Measurements from ENCODE around the gene BNIPL. TPM values are rescaled to one million over a fixed set of nuclear protein-coding genes. Genes with fewer than 3 reads are reported as not detected.

BNIPL gene
- total and polyA plus RNA-seq, 12 donors = 0.05 to 2.4 (median 0.27) TPM; not detected in 3

GRCh38 chr1:151055581-151055980 is 19.2 kb downstream of the BNIPL start:
- H3K36me3 ChIP-seq (replicated peaks in 1 of 2) = peaks cover 0 to 51% of the 10 kb centered on the region in 2 donors
- intact Hi-C loops (cut with DNase I) = no loop called here

DNA sequence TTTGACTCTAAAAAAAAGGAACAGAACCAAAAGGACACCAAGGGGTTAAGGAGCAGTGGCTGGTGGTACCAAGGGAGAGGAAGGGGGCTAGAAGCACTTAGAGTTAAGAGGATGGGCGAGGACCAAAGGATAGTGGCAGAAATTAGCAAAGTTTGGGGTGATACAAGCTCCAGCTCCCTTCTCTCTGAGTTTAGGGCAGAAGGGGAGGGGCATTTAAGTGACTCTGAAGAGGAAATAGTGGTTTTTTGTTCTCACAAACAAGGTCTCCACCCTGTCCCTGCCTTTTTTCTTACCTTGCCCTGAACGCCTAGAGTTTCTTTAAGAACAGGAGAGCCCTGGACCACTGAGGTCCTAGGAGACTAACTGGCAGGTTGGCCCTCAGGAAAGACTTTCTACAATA is 19.8 kb downstream of the BNIPL start:
- Histone ChIP-seq H3K4me3 (peak overlapping the region in 1 of 4 donors; percentile 92), H3K36me3 (replicated peaks in 1 of 2) (peaks cover 0 to 51% of the 10 kb centered on the region in 2 donors), H3K27ac (peak overlapping the region in 3 of 5 donors; percentile 75 to 96 (median 86)), H3K9me3 (replicated peaks in 1 of 3) (no peaks in the 10 kb centered on the region), H3K27me3 (no peaks in the 10 kb centered on the region), H3K4me1 (replicated peaks in 1 of 2) (peaks cover 30% of the 10 kb centered on the region in 2 donors)
- DNase-seq = no peak
- intact Hi-C loops (cut with DNase I) = no loop called here
- TF ChIP-seq CTCF (IDR thresholded peaks at IDR 0.05) = no peak
- TF ChIP-seq POLR2A (IDR thresholded peaks at IDR 0.05) = no peak
- WGBS, 4 donors = 41 to 53% (median 43%) methylated on average over 2 of the region's 2 CpGs

More at GRCh38 chr1:151055581-151055980, 19.2 kb downstream of the BNIPL start:
- H3K27ac ChIP-seq = peak overlapping the region in 2 of 5 donors; percentile 26 to 96
- peaks cover 30% of the 10 kb centered on the region in 2 donors for H3K4me1 ChIP-seq (replicated peaks in 1 of 2)
- 43 to 100% (median 68%) methylated on average over 1 to 2 of the region's 2 CpGs for WGBS, 4 donors
- no peak for TF ChIP-seq POLR2A (IDR thresholded peaks at IDR 0.05)
- TF ChIP-seq CTCF (IDR thresholded peaks at IDR 0.05) = no peak
- H3K9me3 ChIP-seq (replicated peaks in 1 of 3) = no peaks in the 10 kb centered on the region
- H3K4me3 ChIP-seq = no peak overlapping the region
- H3K27me3 ChIP-seq = no peaks in the 10 kb centered on the region
- DNase-seq = no peak

DNA sequence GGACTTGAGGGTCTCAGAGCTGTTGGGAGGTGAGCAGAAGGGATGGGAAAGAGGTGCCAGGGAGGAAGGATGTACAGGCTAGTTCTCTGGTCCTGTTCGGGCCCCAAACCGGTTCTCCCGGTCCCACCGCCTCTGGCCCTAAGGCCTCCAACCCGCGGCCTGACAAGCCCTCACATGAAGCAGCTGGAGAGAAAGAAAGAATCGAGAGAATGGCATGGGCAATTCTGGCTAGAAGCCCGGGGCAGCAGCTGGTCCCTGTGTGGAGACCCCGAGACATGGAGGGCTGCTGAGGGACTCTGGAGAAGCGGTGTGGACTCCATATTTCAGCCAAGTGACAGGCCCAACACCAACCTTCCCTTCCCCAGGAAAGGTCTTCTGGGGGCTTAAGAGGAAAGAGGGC is 22.3 kb downstream of the BNIPL start:
- H3K27ac ChIP-seq = peak overlapping the region; percentile 86 to 98 (median 94)
- TF ChIP-seq CTCF (IDR thresholded peaks at IDR 0.05) = no peak
- TF ChIP-seq POLR2A (IDR thresholded peaks at IDR 0.05) = no peak
- peaks cover 30% of the 10 kb centered on the region in 2 donors for H3K4me1 ChIP-seq (replicated peaks in 1 of 2)
- no peaks in the 10 kb centered on the region for H3K27me3 ChIP-seq
- intact Hi-C loops (cut with DNase I) = no loop called here
- DNase-seq = peak in 5 of 7 donors; percentile 23 to 48 (median 32)
- peak overlapping the region; percentile 92 to 99 (median 96) for H3K4me3 ChIP-seq
- WGBS, 4 donors = 0 to 2% (median 0%) methylated on average over 3 to 10 of the region's 10 CpGs
- no peaks in the 10 kb centered on the region for H3K9me3 ChIP-seq (replicated peaks in 1 of 3)
- H3K36me3 ChIP-seq (replicated peaks in 1 of 2) = peaks cover 0 to 27% of the 10 kb centered on the region in 2 donors

DNA sequence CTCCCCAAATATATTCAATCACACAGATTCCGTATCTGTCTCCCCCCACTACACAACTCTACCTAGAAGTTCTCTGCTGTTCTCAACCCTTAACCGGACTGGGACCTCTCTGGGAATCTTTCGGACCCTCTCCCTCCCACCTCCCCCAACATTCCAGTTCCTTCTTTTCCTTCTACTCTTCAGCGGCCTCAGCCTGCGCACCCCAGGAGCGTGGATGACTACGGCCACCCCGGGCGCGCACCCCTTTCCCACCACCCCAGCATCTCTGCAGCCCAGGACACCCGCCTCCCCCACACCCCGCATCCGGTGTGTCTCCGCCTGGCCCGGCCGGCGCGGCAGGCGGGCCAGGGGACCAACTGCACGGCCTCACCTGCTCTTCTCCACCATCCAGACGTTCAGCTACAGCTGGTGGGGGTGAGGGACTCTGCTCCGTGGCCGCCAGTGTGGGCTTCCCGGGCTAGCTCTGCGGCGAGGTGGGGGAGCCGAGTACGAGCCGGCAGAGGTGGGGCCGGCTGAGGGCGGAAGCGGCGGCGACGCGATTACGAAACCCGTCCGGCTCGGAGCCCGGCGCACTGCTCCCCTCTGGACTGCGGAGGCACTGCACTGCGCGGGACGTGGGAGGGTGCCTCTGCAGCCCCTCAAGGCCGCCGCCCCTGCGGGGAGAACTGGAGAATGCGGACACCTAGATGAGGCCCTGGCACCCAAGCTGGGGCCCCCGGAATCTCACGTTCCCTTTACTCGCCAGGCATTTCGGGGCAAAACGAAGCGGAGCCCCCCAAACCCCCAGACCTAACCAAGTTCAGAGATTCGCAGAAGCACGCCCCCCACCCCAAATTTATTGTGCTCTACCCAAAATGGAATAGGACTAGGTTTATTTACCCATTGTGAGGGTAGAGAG is 23.0 kb downstream of the BNIPL start, which contains the start of gene CDC42SE1:
CDC42SE1 (minus strand) TSS at position 514 of the 898 bp plus-strand sequence. CDS start 3,892 bp downstream, outside the sequence.
- peak; percentile 40 to 95 (median 84) for TF ChIP-seq CTCF (IDR thresholded peaks at IDR 0.05)
- peak; percentile 80 to 88 for TF ChIP-seq POLR2A (IDR thresholded peaks at IDR 0.05)
- peak; percentile 79 to 87 (median 84) for DNase-seq
- Histone ChIP-seq H3K4me3 (peak within 1 kb of the TSS; percentile 92 to 99 (median 96)), H3K9me3 (replicated peaks in 1 of 3) (no peaks in the 10 kb centered on the region), H3K27me3 (no peaks in the 10 kb centered on the region), H3K4me1 (replicated peaks in 1 of 2) (peaks cover 30% of the 10 kb centered on the region in 2 donors), H3K27ac (peak within 1 kb of the TSS; percentile 86 to 98 (median 94)), H3K36me3 (replicated peaks in 1 of 2) (peaks cover 0 to 20% of the 10 kb centered on the region in 2 donors)
- WGBS, 4 donors = 0 to 1% (median 0%) methylated on average over 32 to 58 of the region's 58 CpGs
- intact Hi-C loops (cut with DNase I) = no loop called here

All from adrenal gland (tissue), 12 donors.